Measurements from ENCODE around the gene OR7A5.

The OR7A5 gene

DNA sequence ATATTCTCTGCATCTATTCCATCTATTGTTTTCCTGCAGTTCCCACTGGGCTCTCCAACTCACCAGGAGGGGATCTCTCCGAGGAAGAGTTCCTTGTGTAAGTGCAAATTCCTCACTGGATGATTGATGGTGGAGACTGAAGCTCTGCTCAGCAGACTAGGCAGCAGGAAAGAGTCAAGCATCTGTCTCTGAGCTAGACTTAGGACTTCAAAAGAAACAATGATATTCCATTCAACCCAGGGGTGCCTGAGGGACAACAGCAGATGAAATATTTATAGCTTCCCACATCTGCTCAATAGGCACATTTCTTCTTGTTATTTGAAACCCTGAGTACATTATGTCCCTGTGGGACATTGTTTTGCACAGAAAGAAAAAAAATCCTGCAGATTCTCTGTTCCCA lies at the start of gene OR7A5, which contains the start of gene OR7C1:
Gene OR7A5, minus strand, starts transcription at position 175 of the 400 bp plus-strand sequence. CDS start 6,944 bp downstream, outside the sequence.
Gene OR7C1, minus strand, starts transcription at position 175 of the 400 bp plus-strand sequence. CDS start 35,049 bp downstream, outside the sequence.
- no peak for DNase-seq (ENCODE audit: low spot score)
- in situ Hi-C loops (cut with MboI; ENCODE audit: low sequenced_read_pairs, unreplicated experiment), result no loop called here
- TF ChIP-seq, protein P1, sequence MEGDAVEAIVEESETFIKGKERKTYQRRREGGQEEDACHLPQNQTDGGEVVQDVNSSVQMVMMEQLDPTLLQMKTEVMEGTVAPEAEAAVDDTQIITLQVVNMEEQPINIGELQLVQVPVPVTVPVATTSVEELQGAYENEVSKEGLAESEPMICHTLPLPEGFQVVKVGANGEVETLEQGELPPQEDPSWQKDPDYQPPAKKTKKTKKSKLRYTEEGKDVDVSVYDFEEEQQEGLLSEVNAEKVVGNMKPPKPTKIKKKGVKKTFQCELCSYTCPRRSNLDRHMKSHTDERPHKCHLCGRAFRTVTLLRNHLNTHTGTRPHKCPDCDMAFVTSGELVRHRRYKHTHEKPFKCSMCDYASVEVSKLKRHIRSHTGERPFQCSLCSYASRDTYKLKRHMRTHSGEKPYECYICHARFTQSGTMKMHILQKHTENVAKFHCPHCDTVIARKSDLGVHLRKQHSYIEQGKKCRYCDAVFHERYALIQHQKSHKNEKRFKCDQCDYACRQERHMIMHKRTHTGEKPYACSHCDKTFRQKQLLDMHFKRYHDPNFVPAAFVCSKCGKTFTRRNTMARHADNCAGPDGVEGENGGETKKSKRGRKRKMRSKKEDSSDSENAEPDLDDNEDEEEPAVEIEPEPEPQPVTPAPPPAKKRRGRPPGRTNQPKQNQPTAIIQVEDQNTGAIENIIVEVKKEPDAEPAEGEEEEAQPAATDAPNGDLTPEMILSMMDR (IDR thresholded peaks at IDR 0.05; ENCODE audit: borderline replicate concordance, control extremely low read depth, extremely low read depth, insufficient read depth, missing control alignments), result no peak

DNA sequence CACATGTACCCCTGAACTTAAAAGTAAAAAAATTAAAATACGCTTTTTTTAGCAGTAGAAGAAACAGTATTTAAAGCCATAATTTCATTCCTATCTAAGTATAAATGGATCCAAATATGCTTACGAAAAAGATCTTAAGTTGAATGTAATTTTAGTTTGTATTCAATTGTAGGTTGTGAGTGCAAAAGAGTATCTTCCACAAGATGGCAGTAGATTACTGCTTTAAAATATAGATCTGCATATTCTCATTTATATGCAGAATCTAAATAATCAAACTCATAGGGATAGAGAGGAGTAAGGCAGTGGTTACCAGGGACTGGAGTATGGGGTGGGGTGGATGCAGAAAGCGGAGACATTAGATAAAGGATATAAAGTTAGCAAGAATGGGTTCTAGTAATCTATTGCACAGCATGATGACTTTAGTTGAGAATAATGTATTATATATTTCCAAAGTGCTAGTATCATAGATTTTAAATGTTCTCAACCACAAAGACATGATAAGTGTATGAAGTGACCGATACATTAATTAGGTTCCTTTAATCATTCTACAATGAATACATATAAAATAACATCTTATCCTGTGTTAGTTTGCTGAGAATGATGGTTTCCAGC lies 36.7 kb upstream of the OR7A5 start:
- in situ Hi-C loops (cut with MboI; ENCODE audit: low sequenced_read_pairs, unreplicated experiment), result loop anchor here (10.0 kb wide), 1 partner anchor 283 kb away; no protein-coding TSS in a partner anchor
- TF ChIP-seq, protein P1 (IDR thresholded peaks at IDR 0.05; ENCODE audit: borderline replicate concordance, control extremely low read depth, extremely low read depth, insufficient read depth, missing control alignments), result no peak
- peak; percentile 42 for DNase-seq (ENCODE audit: low spot score)

DNA sequence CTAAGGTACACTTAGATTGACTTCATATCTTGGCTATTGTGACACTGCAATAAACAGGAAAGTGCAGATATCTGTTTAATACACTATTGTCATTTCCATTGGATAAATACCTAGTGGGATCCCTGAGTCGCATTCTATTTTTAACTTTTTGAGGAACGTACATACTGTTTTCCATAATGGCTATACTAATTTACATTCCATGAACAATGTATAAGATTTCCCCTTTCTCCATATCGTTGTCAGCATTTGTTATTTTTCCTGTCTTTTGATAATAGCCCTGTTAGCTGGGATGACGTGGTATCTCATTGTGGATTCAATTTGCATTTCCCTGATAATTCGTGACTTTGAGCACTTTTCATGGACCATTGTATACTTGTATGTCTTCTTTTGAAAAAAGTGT lies 33.5 kb upstream of the OR7A5 start:
- TF ChIP-seq, protein P1 (IDR thresholded peaks at IDR 0.05; ENCODE audit: borderline replicate concordance, control extremely low read depth, extremely low read depth, insufficient read depth, missing control alignments), result no peak
- no peak for DNase-seq (ENCODE audit: low spot score)
- in situ Hi-C loops (cut with MboI; ENCODE audit: low sequenced_read_pairs, unreplicated experiment), result no loop called here

DNA sequence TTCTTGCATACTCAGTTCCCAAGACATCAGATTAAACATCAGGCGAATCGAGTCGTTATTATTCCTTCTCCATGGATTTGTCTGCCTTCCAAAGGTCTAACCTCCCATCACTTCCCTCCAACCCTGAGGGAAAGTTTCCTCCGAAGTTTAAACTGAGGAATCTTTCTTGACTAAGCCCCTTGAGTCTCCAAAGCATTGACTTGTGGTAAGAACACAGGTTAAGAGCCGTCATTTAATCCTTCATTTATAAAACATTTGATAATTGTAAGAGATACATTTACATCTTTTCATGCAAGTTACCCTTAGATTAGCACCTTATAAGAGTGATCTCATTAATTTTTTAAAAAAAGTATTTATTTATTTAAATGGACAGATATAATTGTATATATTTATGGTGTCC lies 13.8 kb upstream of the OR7A5 start, which contains the start of gene OR7A10:
Gene OR7A10, minus strand, starts transcription at position 101 of the 400 bp plus-strand sequence. CDS start 7,045 bp downstream, outside the sequence.
- in situ Hi-C loops (cut with MboI; ENCODE audit: low sequenced_read_pairs, unreplicated experiment), result no loop called here
- no peak for DNase-seq (ENCODE audit: low spot score)
- TF ChIP-seq, protein P1 (IDR thresholded peaks at IDR 0.05; ENCODE audit: borderline replicate concordance, control extremely low read depth, extremely low read depth, insufficient read depth, missing control alignments), result no peak

DNA sequence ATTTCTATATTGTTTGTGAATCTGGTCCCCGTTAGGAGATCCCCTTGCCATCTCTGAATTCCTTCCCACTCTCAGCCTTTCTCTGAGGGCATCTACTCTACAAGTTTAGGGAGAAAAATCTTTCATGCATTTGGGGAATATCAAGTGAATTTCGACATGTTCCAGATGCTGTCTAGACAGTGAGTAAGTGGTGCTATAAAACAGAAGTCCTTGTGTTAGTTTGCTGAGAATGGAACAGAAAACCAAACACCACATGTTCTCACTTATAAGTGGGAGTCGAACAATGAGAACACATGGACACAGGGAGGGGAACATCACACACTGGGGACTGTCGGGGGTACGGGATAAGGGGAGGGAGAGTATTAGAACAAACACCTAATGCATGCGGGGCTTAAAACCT lies 8.6 kb upstream of the OR7A5 start:
- DNase-seq (ENCODE audit: low spot score), result no peak
- in situ Hi-C loops (cut with MboI; ENCODE audit: low sequenced_read_pairs, unreplicated experiment), result no loop called here
- TF ChIP-seq, protein P1 (IDR thresholded peaks at IDR 0.05; ENCODE audit: borderline replicate concordance, control extremely low read depth, extremely low read depth, insufficient read depth, missing control alignments), result no peak

DNA sequence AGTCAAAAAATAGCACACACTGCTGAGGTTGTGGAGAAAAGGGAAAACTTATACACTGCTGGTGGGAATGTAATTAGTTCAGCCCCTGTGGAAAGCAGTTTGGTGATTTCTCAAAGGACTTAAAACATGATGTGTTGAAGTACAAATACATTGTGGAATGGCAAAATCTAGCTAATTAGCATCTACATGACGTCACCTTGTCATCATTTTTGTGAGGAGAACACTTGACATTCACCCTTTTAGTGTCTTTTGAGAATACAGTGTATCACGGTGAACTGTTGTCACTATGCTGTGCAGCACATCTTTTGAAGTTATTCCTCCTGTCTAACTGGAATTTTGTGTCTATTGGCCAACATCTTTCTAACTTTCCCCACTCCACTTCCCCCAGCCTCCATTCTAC lies 8.2 kb upstream of the OR7A5 start:
- in situ Hi-C loops (cut with MboI; ENCODE audit: low sequenced_read_pairs, unreplicated experiment), result no loop called here

More for the DNA sequence above, 8.2 kb upstream of the OR7A5 start:
- DNase-seq (ENCODE audit: low spot score), result no peak
- TF ChIP-seq, protein P1 (IDR thresholded peaks at IDR 0.05; ENCODE audit: borderline replicate concordance, control extremely low read depth, extremely low read depth, insufficient read depth, missing control alignments), result no peak
